Nephron (organoid): ENCODE measurements around the gene FTCD.

Source experiments
- H3K27ac Mint-ChIP-seq, 3 experiments: 2 replicates each; pipeline ENCODE4 v1.8.0; 2020; ENCODE audit warnings: mixed read lengths in 3 of 3, mild to moderate bottlenecking in 2 of 3, moderate library complexity in 1 of 3
- H3K27me3 Mint-ChIP-seq: 2 replicates; pipeline ENCODE4 v1.8.0; 2021; ENCODE audit warnings: low read depth, mild to moderate bottlenecking, moderate library complexity, mixed read lengths
- H3K36me3 Mint-ChIP-seq: 2 replicates; pipeline ENCODE4 v1.8.0; 2020; ENCODE audit warnings: low read depth, mixed read lengths
- H3K4me1 Mint-ChIP-seq: 2 replicates; pipeline ENCODE4 v1.8.0; 2020; ENCODE audit warnings: mixed read lengths
- H3K4me3 Mint-ChIP-seq, 3 experiments: 2 replicates each; pipeline ENCODE4 v1.8.0; 2020; ENCODE audit warnings: mild to moderate bottlenecking in 3 of 3, mixed read lengths in 3 of 3, moderate library complexity in 2 of 3
- H3K9me3 Mint-ChIP-seq: 2 replicates; pipeline ENCODE4 v1.8.0; 2020; ENCODE audit warnings: mixed read lengths
- TF ChIP-seq, protein P1 (sequence below), 3 experiments: fragments of 200-600 bp; sonication (generic); IDR thresholded peaks; one replicate each; pipeline ENCODE4 v1.5.0; 2021; ENCODE audit warnings: antibody characterized with exemption in 3 of 3; ENCODE audit not compliant: unreplicated experiment in 3 of 3

The FTCD gene

DNA sequence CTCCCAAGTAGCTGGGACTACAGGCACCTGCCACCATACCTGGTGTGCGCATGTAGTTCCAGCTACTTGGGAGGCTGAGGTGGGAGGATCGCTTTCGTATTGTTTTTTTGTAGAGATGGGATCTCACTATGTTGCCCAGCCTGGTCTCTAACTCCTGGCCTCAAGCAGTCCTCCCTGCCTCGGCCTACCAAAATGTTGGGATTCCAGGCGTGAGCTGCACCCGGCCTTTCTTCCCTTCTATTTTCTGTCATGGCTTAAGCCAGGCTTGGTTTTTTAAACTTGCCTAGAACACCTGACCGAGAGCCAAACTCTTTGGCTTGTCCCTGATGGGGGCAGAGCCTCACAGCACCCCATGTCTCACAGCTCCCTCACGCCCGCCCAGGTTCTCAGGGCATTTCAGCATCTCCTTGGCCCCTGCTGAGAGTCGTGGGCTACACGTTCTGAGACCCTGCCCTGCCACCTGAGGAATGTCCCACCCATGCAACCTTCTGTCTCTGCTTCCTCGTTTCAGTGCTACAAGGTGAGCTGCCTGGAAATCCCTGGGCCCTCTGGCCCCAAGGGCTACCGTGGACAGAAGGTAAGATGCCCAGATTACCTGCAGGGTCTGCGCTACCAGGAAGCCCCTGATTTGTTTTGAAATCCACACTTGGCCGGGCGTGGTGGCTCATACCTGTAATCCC is 41.7 kb downstream of the FTCD start:
- TF ChIP-seq, protein P1, sequence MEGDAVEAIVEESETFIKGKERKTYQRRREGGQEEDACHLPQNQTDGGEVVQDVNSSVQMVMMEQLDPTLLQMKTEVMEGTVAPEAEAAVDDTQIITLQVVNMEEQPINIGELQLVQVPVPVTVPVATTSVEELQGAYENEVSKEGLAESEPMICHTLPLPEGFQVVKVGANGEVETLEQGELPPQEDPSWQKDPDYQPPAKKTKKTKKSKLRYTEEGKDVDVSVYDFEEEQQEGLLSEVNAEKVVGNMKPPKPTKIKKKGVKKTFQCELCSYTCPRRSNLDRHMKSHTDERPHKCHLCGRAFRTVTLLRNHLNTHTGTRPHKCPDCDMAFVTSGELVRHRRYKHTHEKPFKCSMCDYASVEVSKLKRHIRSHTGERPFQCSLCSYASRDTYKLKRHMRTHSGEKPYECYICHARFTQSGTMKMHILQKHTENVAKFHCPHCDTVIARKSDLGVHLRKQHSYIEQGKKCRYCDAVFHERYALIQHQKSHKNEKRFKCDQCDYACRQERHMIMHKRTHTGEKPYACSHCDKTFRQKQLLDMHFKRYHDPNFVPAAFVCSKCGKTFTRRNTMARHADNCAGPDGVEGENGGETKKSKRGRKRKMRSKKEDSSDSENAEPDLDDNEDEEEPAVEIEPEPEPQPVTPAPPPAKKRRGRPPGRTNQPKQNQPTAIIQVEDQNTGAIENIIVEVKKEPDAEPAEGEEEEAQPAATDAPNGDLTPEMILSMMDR (IDR thresholded peaks at IDR 0.05; ENCODE audit: unreplicated experiment in 3 of 3), result no peak
- H3K9me3 Mint-ChIP-seq, result no peaks in the 10 kb centered on the region
- no peaks in the 10 kb centered on the region for H3K4me1 Mint-ChIP-seq

DNA sequence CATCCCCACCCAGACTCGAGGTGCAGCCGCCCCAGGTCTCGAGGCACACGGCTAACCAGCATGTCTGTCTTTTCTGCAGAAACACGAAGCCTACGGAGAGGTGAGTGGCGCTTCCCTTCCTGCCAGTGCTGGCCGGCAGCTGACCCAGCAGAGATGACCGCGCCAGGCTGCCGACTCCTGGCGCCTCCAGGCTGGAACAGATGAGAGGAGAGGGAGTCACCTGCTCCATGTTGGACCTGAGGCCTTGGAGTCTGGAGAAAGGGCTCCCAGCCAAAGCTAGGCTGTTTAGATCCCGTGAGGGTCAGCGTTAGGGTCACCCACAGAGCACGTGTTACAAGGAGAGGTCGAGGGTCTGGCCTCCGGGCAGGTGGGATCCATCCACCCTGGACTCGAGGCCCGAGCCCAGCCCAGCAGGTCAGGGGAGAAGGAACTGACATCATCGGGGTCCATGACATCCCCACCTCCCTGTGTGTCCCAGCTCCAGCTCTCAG is 42.6 kb downstream of the FTCD start:
- Mint-ChIP-seq H3K36me3 (peaks cover 40% of the 10 kb centered on the region), H3K4me3 (no peak overlapping the region), H3K27me3 (no peaks in the 10 kb centered on the region), H3K27ac (no peak overlapping the region), H3K4me1 (no peaks in the 10 kb centered on the region), H3K9me3 (peaks cover 6% of the 10 kb centered on the region)
- TF ChIP-seq, protein P1 (IDR thresholded peaks at IDR 0.05; ENCODE audit: unreplicated experiment in 3 of 3), result no peak

More for the DNA sequence above, 41.7 kb downstream of the FTCD start:
- Mint-ChIP-seq H3K27me3 (no peaks in the 10 kb centered on the region), H3K4me3 (no peak overlapping the region), H3K36me3 (peaks cover 32% of the 10 kb centered on the region), H3K27ac (no peak overlapping the region)

- Mint-ChIP-seq H3K27me3 (no peaks in the 10 kb centered on the region), H3K9me3 (peaks cover 13% of the 10 kb centered on the region), H3K4me3 (no peak overlapping the region), H3K4me1 (no peaks in the 10 kb centered on the region), H3K36me3 (peaks cover 46% of the 10 kb centered on the region), H3K27ac (no peak overlapping the region)
- TF ChIP-seq, protein P1 (IDR thresholded peaks at IDR 0.05; ENCODE audit: unreplicated experiment in 3 of 3), result no peak
These were observed 43.3 kb downstream of the FTCD start for GRCh38 chr21:46111857-46112724.

GRCh38 chr21:46111193-46111571 is 44.2 kb downstream of the FTCD start:
- TF ChIP-seq, protein P1 (IDR thresholded peaks at IDR 0.05; ENCODE audit: unreplicated experiment in 3 of 3), result no peak
- Mint-ChIP-seq H3K4me1 (no peaks in the 10 kb centered on the region), H3K27me3 (no peaks in the 10 kb centered on the region), H3K4me3 (no peak overlapping the region), H3K9me3 (peaks cover 19% of the 10 kb centered on the region), H3K36me3 (peaks cover 51% of the 10 kb centered on the region), H3K27ac (no peak overlapping the region)

DNA sequence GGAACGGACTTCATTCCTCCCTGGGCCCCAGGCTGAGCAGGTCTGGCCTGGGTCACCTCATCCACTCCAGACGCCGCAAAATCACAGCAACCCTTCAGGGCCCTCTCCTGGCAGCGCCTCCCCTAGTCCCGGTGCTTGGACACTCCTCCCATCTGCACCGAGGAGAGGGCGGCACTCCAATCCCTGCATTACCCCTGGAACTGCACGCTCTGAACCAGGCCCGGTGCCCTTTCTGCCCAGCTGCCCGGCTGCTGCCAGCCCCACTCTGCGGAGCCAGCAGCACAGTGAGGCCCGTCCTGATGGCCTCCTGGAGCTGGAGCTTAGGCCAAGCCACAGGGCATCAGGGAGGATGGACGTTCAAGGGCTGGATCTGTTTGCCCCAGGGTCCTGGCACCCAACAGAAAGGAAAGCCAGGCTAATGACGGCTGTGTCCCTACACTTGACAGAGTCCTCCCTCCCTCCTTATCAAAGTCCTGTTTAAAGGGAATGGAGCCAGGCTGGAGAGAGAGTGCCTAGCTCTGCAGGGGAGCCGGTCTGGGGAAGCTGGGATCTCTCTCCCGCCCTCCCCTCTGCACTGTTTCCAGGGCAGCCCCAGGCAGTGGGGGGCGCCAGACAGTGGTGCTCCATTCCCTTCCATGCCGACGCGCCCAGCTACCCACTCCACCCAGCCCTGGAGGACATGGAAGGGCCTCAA is 44.7 kb downstream of the FTCD start:
- Mint-ChIP-seq H3K27ac (no peak overlapping the region), H3K4me1 (no peaks in the 10 kb centered on the region), H3K36me3 (peaks cover 56% of the 10 kb centered on the region), H3K4me3 (no peak overlapping the region), H3K27me3 (no peaks in the 10 kb centered on the region), H3K9me3 (peaks cover 23% of the 10 kb centered on the region)
- TF ChIP-seq, protein P1 (IDR thresholded peaks at IDR 0.05; ENCODE audit: unreplicated experiment in 3 of 3), result no peak
